Left cardiac atrium (tissue), 4 donors: ENCODE measurements around the gene CDKL4. TPM values are rescaled to one million over a fixed set of nuclear protein-coding genes. Genes with fewer than 3 reads are reported as not detected.
"Not testable (repeated sequence)": the region's sequence is repeated elsewhere in the genome, so short reads cannot be mapped to it uniquely, and the experiment has no call there.

Source experiments
- ATAC-seq, 2 donors: fragments of 200-7000 bp; cut with Tn5 transposase; one replicate each; pipeline ENCODE4 v1.9.1; 2020; ENCODE audit warnings: mild to moderate bottlenecking in 2 of 2, moderate library complexity in 2 of 2
- DNase-seq: peaks from one replicate; pipeline ENCODE4 v3.0.0-alpha.2; 2020
- intact Hi-C, 2 donors: fragments of 100-400 bp; cut with DNase I; formaldehyde crosslinking; loops; one replicate each; pipeline versions ENCODE4 v1.14.1 to v1.15.1; 2022 to 2023
- total RNA-seq, 2 donors: library from RNA; stranded (reverse); fragmentation: NEBNext Ultra II Directional; extraction: Animal tissue kit (Norgen Biotek cat#: 25700); gene quantifications; one replicate each; pipeline ENCODE4 v1.2.1, GENCODE V29; 2021
- donor health status: DM: no; HTN: yes; CAD: no.
- donor health status: DM: no; HTN: yes; CAD: no; lungs with severe emphysema.
- donor health status: DM: yes; HTN: yes; CAD: no.
- donor health status: Dilated cardiomyopathy.

The CDKL4 gene
- total RNA-seq, 2 donors from 2014 or later: 0.84 to 0.88 TPM

GRCh38 chr2:39194686-39195085, 49.1 kb downstream of the CDKL4 start:
- DNase-seq (no peak), ATAC-seq (no peak)
- intact Hi-C loops: no loop called here

GRCh38 chr2:39188960-39189494, 54.7 kb downstream of the CDKL4 start:
- ATAC-seq (no peak), DNase-seq (no peak)
- intact Hi-C loops: no loop called here

GRCh38 chr2:39183673-39184072, 60.1 kb downstream of the CDKL4 start:
- DNase-seq: no peak
- no peak for ATAC-seq

GRCh38 chr2:39181297-39181696, 62.5 kb downstream of the CDKL4 start:
- DNase-seq: no peak
- ATAC-seq: no peak
- intact Hi-C loops: no loop called here

More at GRCh38 chr2:39183673-39184072, 60.1 kb downstream of the CDKL4 start:
- intact Hi-C loops: no loop called here

GRCh38 chr2:39179974-39180960, 63.5 kb downstream of the CDKL4 start:
- DNase-seq: no peak
- ATAC-seq: no peak
- intact Hi-C loops: no loop called here

GRCh38 chr2:39178756-39179155, 65.0 kb downstream of the CDKL4 start:
- ATAC-seq (no peak), DNase-seq (no peak)
- intact Hi-C loops: no loop called here

GRCh38 chr2:39176997-39177396, 66.8 kb downstream of the CDKL4 start:
- intact Hi-C loops: no loop called here
- DNase-seq: no peak
- ATAC-seq: no peak

- intact Hi-C loops: no loop called here
These were observed 68.6 kb downstream of the CDKL4 start for GRCh38 chr2:39175026-39175812.

GRCh38 chr2:39174022-39174421, 69.7 kb downstream of the CDKL4 start:
- DNase-seq (no peak), ATAC-seq (no peak)
- intact Hi-C loops: no loop called here

More at GRCh38 chr2:39175026-39175812, 68.6 kb downstream of the CDKL4 start:
- DNase-seq (no peak), ATAC-seq (no peak)

- ATAC-seq, intact Hi-C loops, DNase-seq: not testable (repeated sequence)
These were observed 71.6 kb downstream of the CDKL4 start for GRCh38 chr2:39172047-39172706.

GRCh38 chr2:39171621-39172020, 72.1 kb downstream of the CDKL4 start:
- intact Hi-C loops: no loop called here
- DNase-seq: no peak
- ATAC-seq: no peak

GRCh38 chr2:39164089-39164488, 79.7 kb downstream of the CDKL4 start:
- no peak for DNase-seq
- intact Hi-C loops: no loop called here
- ATAC-seq: no peak

- no peak for DNase-seq
- intact Hi-C loops: no loop called here
- no peak for ATAC-seq
These were observed 82.8 kb downstream of the CDKL4 start for GRCh38 chr2:39160982-39161381.

GRCh38 chr2:39159283-39159682, 84.5 kb downstream of the CDKL4 start:
- DNase-seq (no peak), ATAC-seq (no peak)
- intact Hi-C loops: loop anchor here in 1 of 2 donors (10.0 kb wide), 1 partner anchor 46 kb away; no protein-coding TSS in a partner anchor

- intact Hi-C loops: loop anchor here in 1 of 2 donors (10.0 kb wide), 1 partner anchor 46 kb away; no protein-coding TSS in a partner anchor
- no peak for ATAC-seq
These were observed 85.4 kb downstream of the CDKL4 start for GRCh38 chr2:39158351-39158750.

GRCh38 chr2:39156846-39157245, 86.9 kb downstream of the CDKL4 start:
- ATAC-seq (no peak), DNase-seq (no peak)
- intact Hi-C loops: loop anchor here in 1 of 2 donors (10.0 kb wide), 1 partner anchor 48 kb away; no protein-coding TSS in a partner anchor

More at GRCh38 chr2:39158351-39158750, 85.4 kb downstream of the CDKL4 start:
- DNase-seq: no peak

GRCh38 chr2:39156107-39156506, 87.7 kb downstream of the CDKL4 start:
- intact Hi-C loops: loop anchor here in 1 of 2 donors (10.0 kb wide), 1 partner anchor 49 kb away; no protein-coding TSS in a partner anchor
- DNase-seq (no peak), ATAC-seq (peak; percentile 72 to 76)

- not testable (repeated sequence) for ATAC-seq, DNase-seq
- intact Hi-C loops: loop anchor here in 1 of 2 donors (10.0 kb wide), 1 partner anchor 49 kb away; no protein-coding TSS in a partner anchor
These were observed 88.2 kb downstream of the CDKL4 start for GRCh38 chr2:39155573-39155972.

GRCh38 chr2:39154944-39155343, 88.8 kb downstream of the CDKL4 start:
- DNase-seq: no peak
- intact Hi-C loops: loop anchor here in 1 of 2 donors (10.0 kb wide), 1 partner anchor 50 kb away; no protein-coding TSS in a partner anchor
- no peak for ATAC-seq
